HAP-1 (cell line): ENCODE measurements around the gene PGM1.
"Not testable (repeated sequence)": the region's sequence is repeated elsewhere in the genome, so short reads cannot be mapped to it uniquely, and the experiment has no call there.

ENCODE experiments used
- DNase-seq, 2 experiments: peaks; one replicate each; pipeline ENCODE4 v3.0.0-alpha.2; 2016 to 2020; ENCODE audit warnings: low spot score in 2 of 2
- H3K27me3 ChIP-seq: fragments of 250-450 bp; sonication (Bioruptor Pico); 2 replicates; pipeline ENCODE4 v1.5.1; 2020; ENCODE audit warnings: low read depth, mild to moderate bottlenecking, moderate library complexity
- H3K36me3 ChIP-seq: fragments of 250-450 bp; sonication (Bioruptor Pico); replicated peaks from 2 replicates; pipeline ENCODE4 v1.5.1; 2020; ENCODE audit warnings: mild to moderate bottlenecking
- H3K4me1 ChIP-seq: fragments of 250-450 bp; sonication (Bioruptor Pico); 2 replicates; pipeline ENCODE4 v1.5.1; 2020; ENCODE audit warnings: mild to moderate bottlenecking
- H3K4me3 ChIP-seq: fragments of 250-450 bp; sonication (Bioruptor Pico); 2 replicates; pipeline ENCODE4 v1.5.1; 2020; ENCODE audit warnings: mild to moderate bottlenecking, moderate library complexity
- H3K9me3 ChIP-seq: fragments of 250-450 bp; sonication (Bioruptor Pico); 2 replicates; pipeline ENCODE4 v1.5.1; 2020; ENCODE audit warnings: mild to moderate bottlenecking, moderate library complexity
- in situ Hi-C: fragments of 300-500 bp; cut with MboI; formaldehyde crosslinking; loops from 3 replicates; pipeline ENCODE4 v1.14.3; 2020; ENCODE audit warnings: low sequenced_read_pairs, inconsistent platforms, mixed read lengths

Gene PGM1

DNA sequence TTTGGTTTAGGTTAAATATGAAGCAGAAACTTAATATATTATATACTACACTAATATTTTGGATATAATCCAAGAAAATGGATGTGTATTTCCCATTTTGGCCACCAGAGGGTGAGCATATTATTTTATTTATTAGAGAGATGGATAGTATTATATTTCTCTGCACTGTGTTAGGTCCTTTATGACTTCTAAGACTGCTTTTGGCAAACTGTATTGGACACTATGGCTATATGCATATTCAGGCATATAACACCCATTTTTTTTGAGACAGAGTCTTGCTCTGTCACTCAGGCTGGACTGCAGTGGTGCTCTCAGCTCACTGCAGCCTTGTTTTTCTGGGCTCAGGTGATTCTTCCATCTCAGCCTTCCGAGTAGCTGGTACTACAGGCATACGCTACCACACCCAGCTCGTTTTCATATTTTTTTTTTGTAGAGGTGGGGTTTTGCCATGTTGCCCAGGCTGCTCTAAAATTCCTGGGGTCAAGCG is 17.8 kb upstream of the PGM1 start:
- no peak for DNase-seq
- in situ Hi-C loops: no loop called here
- Histone ChIP-seq H3K36me3 (no peaks in the 10 kb centered on the region), H3K27me3 (peaks cover 2% of the 10 kb centered on the region; the same call in 1 of the 2 replicates), H3K9me3 (no peaks in the 10 kb centered on the region), H3K4me3 (no peak overlapping the region), H3K4me1 (no peaks in the 10 kb centered on the region)

- H3K4me1 ChIP-seq, H3K4me3 ChIP-seq, H3K9me3 ChIP-seq, in situ Hi-C loops, H3K36me3 ChIP-seq, DNase-seq, H3K27me3 ChIP-seq: not testable (repeated sequence)
These were observed 6.9 kb upstream of the PGM1 start for GRCh38 chr1:63586326-63586725.

DNA sequence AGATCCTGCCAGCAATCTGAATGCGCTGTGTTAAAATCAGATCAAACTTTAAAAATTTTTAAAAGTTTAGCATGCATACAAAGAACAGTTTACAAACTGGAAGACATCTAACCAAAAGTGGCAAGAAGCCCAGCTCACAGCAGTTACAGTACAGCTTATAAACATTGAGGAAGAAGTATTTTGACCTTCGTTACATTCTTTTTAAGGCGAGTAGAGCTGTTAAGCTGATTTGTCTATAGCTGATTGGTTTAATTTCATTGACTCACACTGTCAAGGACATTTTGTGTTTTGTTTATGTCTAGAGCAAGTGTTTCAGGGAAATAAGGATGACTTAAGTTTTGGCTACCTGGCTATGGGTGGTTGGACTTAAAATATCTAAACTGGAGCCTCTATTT is 3.0 kb upstream of the PGM1 start:
- H3K9me3 ChIP-seq: no peaks in the 10 kb centered on the region
- DNase-seq: no peak
- in situ Hi-C loops: no loop called here
- H3K4me1 ChIP-seq: peaks cover 4% of the 10 kb centered on the region; the same call in 1 of the 2 replicates
- no peak overlapping the region for H3K4me3 ChIP-seq
- H3K27me3 ChIP-seq: no peaks in the 10 kb centered on the region
- no peaks in the 10 kb centered on the region for H3K36me3 ChIP-seq

- H3K4me1 ChIP-seq: peaks cover 4% of the 10 kb centered on the region; the same call in 1 of the 2 replicates
- peak overlapping the region; percentile 69 for H3K4me3 ChIP-seq
- no peaks in the 10 kb centered on the region for H3K9me3 ChIP-seq
- in situ Hi-C loops: no loop called here
- no peaks in the 10 kb centered on the region for H3K27me3 ChIP-seq
- no peaks in the 10 kb centered on the region for H3K36me3 ChIP-seq
- peak in 1 of 2 experiments; percentile 74 for DNase-seq
These were observed 492 bp upstream of the PGM1 start for GRCh38 chr1:63592536-63593302.

DNA sequence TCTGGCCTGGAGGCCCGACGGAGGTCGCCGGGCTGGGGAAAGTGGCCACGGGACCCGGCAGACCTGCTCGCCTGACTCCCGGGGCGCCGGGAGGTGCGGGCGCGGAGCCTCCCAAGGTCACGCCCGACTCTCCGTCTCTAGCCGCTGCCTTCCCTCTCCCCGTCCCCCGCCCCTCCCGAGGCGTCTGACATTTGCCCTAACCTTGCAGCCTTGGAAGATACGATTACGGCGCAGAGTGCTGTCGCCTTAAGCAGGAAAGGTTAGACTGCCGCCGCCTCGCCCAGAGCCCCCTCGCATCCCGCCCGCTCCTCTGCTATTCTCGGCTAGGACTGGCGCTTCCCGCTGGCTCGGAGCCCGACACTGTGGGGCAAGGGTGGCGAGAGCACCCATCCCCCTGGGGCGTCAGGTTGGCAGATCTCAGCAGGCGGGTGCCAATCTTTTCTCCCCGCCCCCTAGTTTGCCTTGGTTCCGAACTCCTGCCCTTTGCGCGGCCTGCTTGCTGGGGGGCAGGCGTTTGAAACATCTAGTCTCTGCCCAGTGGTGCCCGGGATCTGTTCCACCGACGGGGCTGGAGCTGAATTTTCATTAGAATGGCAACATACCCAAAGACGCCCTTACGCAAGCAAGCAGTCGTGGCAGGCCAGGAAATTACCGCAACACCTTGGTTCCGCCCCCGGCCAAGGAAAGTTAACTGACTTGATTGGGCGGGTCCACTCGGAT is 835 bp downstream of the PGM1 start:
- peak in 1 of 2 experiments; percentile 67 for DNase-seq
- no peaks in the 10 kb centered on the region for H3K27me3 ChIP-seq
- no peaks in the 10 kb centered on the region for H3K9me3 ChIP-seq
- in situ Hi-C loops: no loop called here
- H3K36me3 ChIP-seq: no peaks in the 10 kb centered on the region
- H3K4me1 ChIP-seq: peaks cover 4% of the 10 kb centered on the region; the same call in 1 of the 2 replicates
- H3K4me3 ChIP-seq: peak overlapping the region; percentile 69

DNA sequence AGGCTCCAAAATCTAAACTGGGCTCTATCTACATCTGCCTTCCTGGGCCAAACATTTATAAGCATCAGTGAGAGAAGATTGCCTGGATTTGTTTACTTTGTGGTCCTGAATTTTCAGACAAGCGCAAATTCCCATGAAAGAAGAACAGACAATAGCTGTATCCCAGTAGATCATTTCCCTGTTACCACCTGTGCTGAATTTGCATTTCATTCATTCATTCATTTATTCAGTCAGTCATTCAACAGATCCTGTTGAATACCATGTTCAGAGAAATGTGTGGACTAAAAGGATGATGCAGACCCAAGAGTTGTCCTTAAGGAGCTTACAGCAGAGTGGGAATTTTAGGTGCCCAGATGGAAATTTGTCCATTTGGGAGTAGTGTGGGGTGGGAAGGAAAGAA is 2.2 kb downstream of the PGM1 start:
- Histone ChIP-seq H3K4me1 (peaks cover 4% of the 10 kb centered on the region; the same call in 1 of the 2 replicates), H3K27me3 (no peaks in the 10 kb centered on the region), H3K9me3 (no peaks in the 10 kb centered on the region), H3K4me3 (no peak overlapping the region), H3K36me3 (no peaks in the 10 kb centered on the region)
- no peak for DNase-seq
- in situ Hi-C loops: no loop called here

- DNase-seq: no peak
- in situ Hi-C loops: no loop called here
- H3K27me3 ChIP-seq: no peaks in the 10 kb centered on the region
- H3K4me1 ChIP-seq: no peaks in the 10 kb centered on the region; the same call in 1 of the 2 replicates
- H3K36me3 ChIP-seq: no peaks in the 10 kb centered on the region
- no peak overlapping the region for H3K4me3 ChIP-seq
- H3K9me3 ChIP-seq: no peaks in the 10 kb centered on the region
These were observed 6.6 kb downstream of the PGM1 start for GRCh38 chr1:63599799-63600198.

- Histone ChIP-seq H3K9me3 (no peaks in the 10 kb centered on the region), H3K36me3 (no peaks in the 10 kb centered on the region), H3K4me1 (no peaks in the 10 kb centered on the region; the same call in 1 of the 2 replicates), H3K27me3 (no peaks in the 10 kb centered on the region), H3K4me3 (no peak overlapping the region)
- DNase-seq: no peak
- in situ Hi-C loops: no loop called here
These were observed 7.0 kb downstream of the PGM1 start for GRCh38 chr1:63600248-63600647.

DNA sequence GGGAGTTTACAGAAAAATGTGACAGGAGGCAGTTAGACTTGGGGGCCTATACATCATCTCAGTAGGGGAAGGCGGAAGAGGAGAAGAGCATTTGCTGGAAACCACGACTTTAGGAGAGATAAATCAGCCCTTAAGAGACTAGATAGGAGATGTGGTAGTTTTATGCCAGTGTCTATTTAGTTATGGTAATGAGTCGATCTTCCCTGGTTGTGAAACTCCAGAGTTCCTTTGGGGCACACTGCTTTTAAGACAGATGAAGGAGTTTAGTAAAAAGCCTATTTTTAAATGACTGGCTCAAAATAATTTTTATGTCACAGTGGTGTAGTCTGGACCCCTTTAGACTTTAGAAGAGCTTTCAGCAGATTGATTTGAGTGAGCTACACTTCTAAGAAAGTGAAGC is 7.8 kb downstream of the PGM1 start:
- Histone ChIP-seq H3K27me3 (no peaks in the 10 kb centered on the region), H3K9me3 (no peaks in the 10 kb centered on the region), H3K4me1 (no peaks in the 10 kb centered on the region), H3K36me3 (no peaks in the 10 kb centered on the region), H3K4me3 (no peak overlapping the region)
- in situ Hi-C loops: no loop called here
- DNase-seq: no peak

DNA sequence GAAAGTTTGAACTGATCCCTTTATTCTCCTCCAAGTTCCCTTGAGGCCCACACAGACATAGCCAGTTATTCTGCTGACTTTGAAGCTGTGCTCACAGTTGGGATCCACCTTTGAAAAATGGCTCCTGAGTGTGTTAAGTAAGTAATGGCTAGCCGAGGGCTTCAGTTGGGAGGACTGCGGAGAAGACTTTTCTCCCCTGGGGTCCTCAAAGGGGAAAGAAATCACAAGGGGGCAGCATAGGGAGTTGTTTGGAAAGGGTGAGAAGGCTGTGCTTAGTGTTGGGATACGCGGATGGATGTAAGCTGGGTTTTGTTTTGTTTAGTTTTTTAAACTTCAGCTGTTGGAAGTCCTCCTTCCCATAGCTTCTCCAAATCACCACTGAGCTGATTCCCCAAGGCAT is 8.3 kb downstream of the PGM1 start:
- Histone ChIP-seq H3K4me1 (no peaks in the 10 kb centered on the region), H3K36me3 (no peaks in the 10 kb centered on the region), H3K27me3 (no peaks in the 10 kb centered on the region), H3K4me3 (no peak overlapping the region), H3K9me3 (no peaks in the 10 kb centered on the region)
- DNase-seq: no peak
- in situ Hi-C loops: no loop called here

GRCh38 chr1:63601912-63602311 is 8.7 kb downstream of the PGM1 start:
- H3K4me1 ChIP-seq: no peaks in the 10 kb centered on the region
- no peaks in the 10 kb centered on the region for H3K36me3 ChIP-seq
- in situ Hi-C loops: no loop called here
- DNase-seq: no peak
- no peak overlapping the region for H3K4me3 ChIP-seq
- H3K27me3 ChIP-seq: no peaks in the 10 kb centered on the region
- no peaks in the 10 kb centered on the region for H3K9me3 ChIP-seq

DNA sequence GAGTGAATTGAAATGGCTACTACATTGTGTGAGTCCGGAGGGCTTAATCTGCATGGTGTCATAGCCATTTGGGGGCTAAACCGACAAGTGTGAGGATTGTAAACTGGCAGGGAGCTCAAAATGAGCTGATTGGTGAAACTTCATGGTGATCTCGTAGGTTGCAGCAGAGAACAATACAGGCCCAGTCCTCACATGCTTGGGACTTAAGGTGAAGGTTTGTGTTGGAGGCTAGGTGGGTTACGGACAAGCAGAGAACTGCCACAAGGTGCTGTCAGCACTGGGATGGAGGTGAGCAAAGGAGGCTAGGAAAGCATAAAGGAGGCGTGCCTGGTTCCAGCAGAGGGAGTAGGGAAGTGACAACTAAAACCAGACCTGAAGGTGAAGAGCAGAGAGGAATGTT is 9.4 kb downstream of the PGM1 start:
- in situ Hi-C loops: no loop called here
- no peaks in the 10 kb centered on the region for H3K4me1 ChIP-seq
- no peak overlapping the region for H3K4me3 ChIP-seq
- no peaks in the 10 kb centered on the region for H3K27me3 ChIP-seq
- DNase-seq: no peak
- no peaks in the 10 kb centered on the region for H3K9me3 ChIP-seq
- H3K36me3 ChIP-seq: no peaks in the 10 kb centered on the region

DNA sequence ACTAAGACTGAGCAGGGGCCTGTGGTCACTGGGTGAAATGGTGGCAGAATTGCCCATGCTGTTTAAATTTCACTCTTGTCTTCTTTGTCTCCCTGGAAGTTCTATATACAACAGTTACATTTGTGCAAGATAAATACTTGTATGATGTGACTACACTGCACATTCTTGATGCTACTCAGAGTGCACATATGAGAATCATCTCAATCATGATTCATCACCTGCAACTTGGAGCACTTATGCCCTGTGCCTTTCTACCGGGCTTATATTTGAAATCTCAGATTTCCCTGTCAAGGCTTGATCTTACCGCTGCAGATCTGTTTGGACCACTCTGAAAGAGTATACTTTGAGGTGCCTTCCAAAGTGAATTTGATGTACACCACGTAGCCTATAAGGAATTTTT is 10.6 kb downstream of the PGM1 start:
- H3K36me3 ChIP-seq: no peaks in the 10 kb centered on the region
- H3K4me3 ChIP-seq: no peak overlapping the region
- H3K27me3 ChIP-seq: no peaks in the 10 kb centered on the region
- no peaks in the 10 kb centered on the region for H3K9me3 ChIP-seq
- H3K4me1 ChIP-seq: no peaks in the 10 kb centered on the region
- in situ Hi-C loops: no loop called here
- no peak for DNase-seq

DNA sequence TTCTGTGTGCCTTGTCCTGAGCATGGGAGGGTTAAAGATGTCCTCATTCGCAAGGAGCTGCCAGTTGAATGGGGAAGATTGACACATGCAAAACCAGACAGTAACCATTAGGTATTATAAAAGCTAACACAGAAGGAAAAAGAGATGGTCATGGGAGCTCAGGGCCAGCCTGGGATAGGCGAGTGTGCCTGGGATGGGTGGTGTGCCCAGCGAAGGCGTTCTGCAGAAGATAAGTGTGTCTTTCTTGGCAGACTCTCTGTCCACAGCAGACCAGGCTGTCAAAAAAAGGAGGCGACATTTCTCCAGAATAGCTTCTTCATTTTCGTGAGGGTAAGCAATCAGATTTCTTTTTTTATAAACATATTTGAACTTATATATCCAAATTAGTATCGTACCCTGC is 14.1 kb downstream of the PGM1 start:
- H3K27me3 ChIP-seq: no peaks in the 10 kb centered on the region
- H3K36me3 ChIP-seq: no peaks in the 10 kb centered on the region
- no peaks in the 10 kb centered on the region for H3K4me1 ChIP-seq
- in situ Hi-C loops: no loop called here
- no peak overlapping the region for H3K4me3 ChIP-seq
- no peaks in the 10 kb centered on the region for H3K9me3 ChIP-seq
- no peak for DNase-seq
